ENCODE results near the gene RARG. TPM values are rescaled to one million over a fixed set of nuclear protein-coding genes. Genes with fewer than 3 reads are reported as not detected.

The RARG gene
- total RNA-seq, 2 donors from 2014 or later, result 9.2 to 11.7 TPM

DNA sequence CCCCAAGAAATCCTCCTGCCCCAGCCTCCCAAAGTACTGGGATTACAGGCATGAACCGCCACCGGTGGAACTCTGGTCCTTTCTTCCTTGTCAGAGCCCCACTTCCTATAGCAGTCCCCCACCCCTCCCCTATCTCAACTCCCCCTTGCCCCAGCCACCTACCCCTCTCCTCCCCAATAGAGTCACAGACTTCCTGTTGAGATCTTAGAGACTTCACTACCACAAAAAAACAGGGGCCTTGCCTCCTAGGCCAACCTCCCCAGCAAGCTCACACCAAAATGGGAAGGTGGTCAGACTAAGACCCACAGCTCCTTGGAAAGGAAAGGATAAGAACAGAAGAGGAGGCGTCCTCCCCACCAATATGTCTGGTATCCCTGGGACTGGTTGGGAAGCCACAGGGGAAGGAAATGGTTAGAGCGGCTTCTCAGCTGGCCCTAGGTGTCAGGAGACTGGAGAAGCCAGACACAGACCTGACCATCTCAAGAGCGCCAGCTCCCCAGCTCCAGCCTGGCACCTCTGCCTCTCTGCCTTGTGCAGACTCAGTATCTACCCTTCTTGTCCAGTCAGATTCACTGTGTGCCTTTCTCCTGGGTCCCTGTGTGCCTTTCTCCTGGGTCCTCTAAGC, 33.4 kb downstream of the RARG start:
- TF ChIP-seq, protein P1, sequence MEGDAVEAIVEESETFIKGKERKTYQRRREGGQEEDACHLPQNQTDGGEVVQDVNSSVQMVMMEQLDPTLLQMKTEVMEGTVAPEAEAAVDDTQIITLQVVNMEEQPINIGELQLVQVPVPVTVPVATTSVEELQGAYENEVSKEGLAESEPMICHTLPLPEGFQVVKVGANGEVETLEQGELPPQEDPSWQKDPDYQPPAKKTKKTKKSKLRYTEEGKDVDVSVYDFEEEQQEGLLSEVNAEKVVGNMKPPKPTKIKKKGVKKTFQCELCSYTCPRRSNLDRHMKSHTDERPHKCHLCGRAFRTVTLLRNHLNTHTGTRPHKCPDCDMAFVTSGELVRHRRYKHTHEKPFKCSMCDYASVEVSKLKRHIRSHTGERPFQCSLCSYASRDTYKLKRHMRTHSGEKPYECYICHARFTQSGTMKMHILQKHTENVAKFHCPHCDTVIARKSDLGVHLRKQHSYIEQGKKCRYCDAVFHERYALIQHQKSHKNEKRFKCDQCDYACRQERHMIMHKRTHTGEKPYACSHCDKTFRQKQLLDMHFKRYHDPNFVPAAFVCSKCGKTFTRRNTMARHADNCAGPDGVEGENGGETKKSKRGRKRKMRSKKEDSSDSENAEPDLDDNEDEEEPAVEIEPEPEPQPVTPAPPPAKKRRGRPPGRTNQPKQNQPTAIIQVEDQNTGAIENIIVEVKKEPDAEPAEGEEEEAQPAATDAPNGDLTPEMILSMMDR (IDR thresholded peaks at IDR 0.05), result no peak
- Histone ChIP-seq H3K27me3 (no peaks in the 10 kb centered on the region), H3K27ac (no peak overlapping the region), H3K4me1 (peaks cover 23% of the 10 kb centered on the region), H3K36me3 (replicated peaks in 1 of 2; ENCODE audit: insufficient read depth in 1 of 2, low read depth in 2 of 2) (no peaks in the 10 kb centered on the region), H3K4me3 (no peak overlapping the region), H3K9me3 (no peaks in the 10 kb centered on the region)
- WGBS, 2 donors, result 74 to 82% methylated on average over 5 of the region's 5 CpGs
- intact Hi-C loops (cut with DNase I), result loop anchor here (5.0 to 10.0 kb wide), 2 partner anchors 36 to 134 kb away; no protein-coding TSS in a partner anchor
- DNase-seq (no peak), ATAC-seq (no peak)

DNA sequence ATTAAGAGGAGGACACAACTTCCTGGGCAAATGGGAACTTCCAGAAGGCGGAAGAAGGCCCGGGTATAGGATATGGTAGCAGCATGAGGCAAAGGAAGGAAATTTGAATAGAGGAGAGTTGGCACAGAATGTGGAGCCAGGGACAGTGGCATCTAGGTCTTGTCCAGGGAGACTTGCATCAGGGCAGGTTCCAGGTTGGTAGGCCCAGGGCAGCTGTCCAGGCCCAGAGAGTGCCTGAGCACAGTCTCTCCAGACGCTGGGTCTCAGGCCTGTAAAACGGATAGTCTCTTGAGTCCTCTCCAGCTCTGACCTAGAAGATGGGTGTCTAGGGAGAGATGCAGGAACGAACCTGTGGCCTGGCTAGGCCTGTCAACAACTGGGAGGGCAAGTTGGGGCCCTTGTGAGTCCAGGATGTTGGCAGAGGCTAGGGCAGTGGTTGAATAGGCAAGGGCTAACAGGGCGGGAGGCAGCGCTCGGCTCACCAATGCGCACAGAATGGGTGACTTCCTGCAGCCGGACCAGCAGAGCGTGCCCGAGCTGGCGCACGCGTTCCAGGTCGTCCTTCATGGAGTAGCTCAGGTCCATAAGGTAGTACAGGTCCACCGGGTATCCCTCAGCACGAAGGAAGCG, 34.9 kb downstream of the RARG start:
- peaks cover 23% of the 10 kb centered on the region for H3K4me1 ChIP-seq
- TF ChIP-seq POLR2A (IDR thresholded peaks at IDR 0.05), result no peak
- TF ChIP-seq, protein P1 (IDR thresholded peaks at IDR 0.05), result no peak
- no peaks in the 10 kb centered on the region for H3K9me3 ChIP-seq
- intact Hi-C loops (cut with DNase I), result loop anchor here (5.0 to 10.0 kb wide), 2 partner anchors 35 to 132 kb away; no protein-coding TSS in a partner anchor
- no peaks in the 10 kb centered on the region for H3K27me3 ChIP-seq
- no peak for DNase-seq
- 70 to 72% methylated on average over 17 to 19 of the region's 19 CpGs for WGBS, 2 donors
- no peaks in the 10 kb centered on the region for H3K36me3 ChIP-seq (replicated peaks in 1 of 2; ENCODE audit: insufficient read depth in 1 of 2, low read depth in 2 of 2)
- H3K27ac ChIP-seq, result no peak overlapping the region
- no peak overlapping the region for H3K4me3 ChIP-seq
- ATAC-seq, result no peak

DNA sequence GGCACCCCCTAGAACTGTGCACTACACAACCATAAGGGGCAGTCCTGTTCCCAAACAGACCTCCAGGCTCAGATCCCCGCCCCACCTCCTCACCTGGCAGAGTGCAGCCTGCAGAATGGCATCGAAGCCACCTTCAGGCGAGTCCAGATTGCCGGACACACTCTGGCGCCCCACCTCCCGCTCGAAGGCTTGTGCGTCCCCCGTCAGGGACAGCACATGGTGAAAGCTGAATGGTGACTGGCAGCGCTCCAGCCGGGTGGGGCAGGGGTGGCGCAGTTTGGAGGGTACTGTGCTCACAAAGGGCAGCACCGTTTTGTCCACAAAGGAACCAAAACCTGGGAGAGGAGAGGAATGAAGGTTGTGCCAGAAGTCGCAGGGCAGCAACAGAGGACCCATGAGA, 35.5 kb downstream of the RARG start:
- intact Hi-C loops (cut with DNase I), result loop anchor here (5.0 to 10.0 kb wide), 2 partner anchors 34 to 132 kb away; no protein-coding TSS in a partner anchor
- H3K36me3 ChIP-seq (replicated peaks in 1 of 2; ENCODE audit: insufficient read depth in 1 of 2, low read depth in 2 of 2), result peaks cover 0 to 1% of the 10 kb centered on the region in 2 donors
- WGBS, 2 donors, result 77 to 86% methylated on average over 4 to 14 of the region's 14 CpGs

DNA sequence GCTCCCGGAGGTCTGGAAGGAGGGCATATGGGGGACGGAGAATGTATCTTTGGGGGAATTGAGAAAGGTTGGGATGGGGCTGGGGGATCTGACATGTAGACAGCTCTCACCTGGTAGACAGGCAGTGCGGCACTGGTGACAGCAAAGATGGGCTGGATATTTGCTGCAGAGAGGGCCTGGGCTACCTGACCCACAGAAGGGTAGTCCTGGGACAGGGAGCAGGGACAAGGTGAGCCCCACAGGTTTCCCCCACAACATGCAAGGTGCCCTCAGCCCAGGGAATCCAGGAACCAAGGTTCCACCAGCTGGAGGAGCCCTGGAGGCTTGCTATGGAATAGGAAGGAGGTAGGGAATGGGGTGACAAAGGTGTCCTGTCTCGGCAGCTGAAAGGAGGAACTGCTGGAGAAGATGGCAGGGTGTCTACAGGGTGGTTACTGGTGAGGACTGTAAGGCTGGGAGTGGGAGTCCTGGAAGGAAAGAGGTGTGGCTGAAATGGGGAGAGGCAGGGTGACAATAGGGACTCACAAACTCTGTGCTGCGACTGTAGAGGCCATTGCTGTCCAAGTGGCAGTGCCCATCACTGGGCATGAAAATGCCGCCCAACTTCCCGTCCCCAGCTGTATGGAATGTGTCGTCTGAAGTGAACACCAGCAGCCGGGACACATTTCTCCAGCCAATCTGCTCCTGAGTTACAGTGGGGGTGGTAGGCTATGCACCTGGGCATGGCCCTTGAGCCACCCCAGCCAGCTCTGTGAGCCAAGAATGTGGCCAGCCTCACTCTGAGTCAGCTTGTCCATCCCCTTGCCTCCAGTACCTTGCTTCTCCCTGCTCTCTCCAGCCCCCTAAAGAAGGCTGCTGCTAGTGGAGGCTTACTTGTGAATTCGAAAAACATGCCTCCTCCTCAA, 36.2 kb downstream of the RARG start:
- ATAC-seq, result no peak
- H3K9me3 ChIP-seq, result no peaks in the 10 kb centered on the region
- no peak overlapping the region for H3K27ac ChIP-seq
- H3K27me3 ChIP-seq, result no peaks in the 10 kb centered on the region
- peaks cover 23% of the 10 kb centered on the region for H3K4me1 ChIP-seq
- no peak for DNase-seq
- 82 to 83% methylated on average over 6 to 10 of the region's 10 CpGs for WGBS, 2 donors
- TF ChIP-seq, protein P1 (IDR thresholded peaks at IDR 0.05), result no peak
- TF ChIP-seq POLR2A (IDR thresholded peaks at IDR 0.05), result no peak
- peaks cover 0 to 2% of the 10 kb centered on the region in 2 donors for H3K36me3 ChIP-seq (replicated peaks in 1 of 2; ENCODE audit: insufficient read depth in 1 of 2, low read depth in 2 of 2)
- intact Hi-C loops (cut with DNase I), result loop anchor here (5.0 to 10.0 kb wide), 2 partner anchors 33 to 131 kb away; no protein-coding TSS in a partner anchor
- no peak overlapping the region for H3K4me3 ChIP-seq

More for the DNA sequence above, 35.5 kb downstream of the RARG start:
- no peak overlapping the region for H3K4me3 ChIP-seq
- H3K27me3 ChIP-seq, result no peaks in the 10 kb centered on the region
- H3K9me3 ChIP-seq, result no peaks in the 10 kb centered on the region
- TF ChIP-seq, protein P1 (IDR thresholded peaks at IDR 0.05), result no peak
- no peak for TF ChIP-seq POLR2A (IDR thresholded peaks at IDR 0.05)
- H3K27ac ChIP-seq, result no peak overlapping the region
- H3K4me1 ChIP-seq, result peaks cover 23% of the 10 kb centered on the region
- DNase-seq (no peak), ATAC-seq (no peak)
